H1 (cell line): ENCODE measurements around the gene GUCA2B. TPM values are rescaled to one million over a fixed set of nuclear protein-coding genes. Genes with fewer than 3 reads are reported as not detected.

Source experiments
- CTCF ChIA-PET: fragments of 300-600 bp; sonication (Branson Sonifier 250); formaldehyde crosslinking; loops from one replicate; lab custom pipeline; 2021; ENCODE audit not compliant: partially characterized antibody; lab: Charles Lee
- POLR2A ChIA-PET: fragments of 300-600 bp; sonication (Branson Sonifier 250); formaldehyde crosslinking; loops from one replicate; lab custom pipeline; 2021; ENCODE audit warnings: inconsistent platforms; ENCODE audit not compliant: partially characterized antibody; lab: Charles Lee
- DNase-seq, 2 experiments: peaks; one replicate each; pipeline versions ENCODE4 v3.0.0 to v3.0.0-alpha.2; 2010 to 2022; ENCODE audit warnings: low spot score in 2 of 2, low read depth in 1 of 2, mixed read lengths in 1 of 2
- FAIRE-seq: peaks from 2 replicates; lab custom pipeline; 2011; peaks lifted over from hg19 to GRCh38; lab: Jason Lieb, UNC
- H2AFZ ChIP-seq: 2 replicates; pipeline ENCODE4 v1.8.1; 2012; ENCODE audit warnings: low read length, inconsistent platforms
- H2AK5ac ChIP-seq: 2 replicates; pipeline ENCODE4 v1.6.1; 2013; ENCODE audit warnings: low read depth, low read length
- H2BK120ac ChIP-seq: replicated peaks from 2 replicates; pipeline ENCODE3; 2013; ENCODE audit warnings: low read depth, low read length, inconsistent platforms
- H2BK12ac ChIP-seq: 2 replicates; pipeline ENCODE4 v1.6.1; 2013; ENCODE audit warnings: low read depth, low read length
- H2BK15ac ChIP-seq: 2 replicates; pipeline ENCODE4 v1.6.1; 2013; ENCODE audit warnings: low read length
- H2BK20ac ChIP-seq: 2 replicates; pipeline ENCODE4 v1.6.1; 2013; ENCODE audit warnings: low read length
- H2BK5ac ChIP-seq: 2 replicates; pipeline ENCODE4 v1.6.1; 2013; ENCODE audit warnings: low read depth, low read length
- H3K14ac ChIP-seq: 2 replicates; pipeline ENCODE4 v1.6.1; 2013; ENCODE audit warnings: inconsistent platforms; ENCODE audit not compliant: insufficient read length
- H3K18ac ChIP-seq: 2 replicates; pipeline ENCODE4 v1.6.1; 2013; ENCODE audit warnings: low read length; ENCODE audit errors: extremely low read depth
- H3K23ac ChIP-seq: 2 replicates; pipeline ENCODE4 v1.6.1; 2013; ENCODE audit warnings: inconsistent platforms; ENCODE audit not compliant: insufficient read length
- H3K23me2 ChIP-seq: 2 replicates; pipeline ENCODE4 v1.6.1; 2013; ENCODE audit warnings: low read depth, low read length
- H3K27ac ChIP-seq: 2 replicates; pipeline ENCODE4 v1.6.1; 2011; ENCODE audit warnings: low read depth, low read length, inconsistent platforms
- H3K27me3 ChIP-seq, 4 experiments: replicated peaks in 1 of 4; 1 replicate in 1 of 4; 2 replicates in 3 of 4; pipeline versions ENCODE4 v1.6.1 to v1.8.1; 2011 to 2013; ENCODE audit warnings: low read length in 3 of 4, mild to moderate bottlenecking in 3 of 4, inconsistent platforms in 2 of 4, mixed read lengths in 2 of 4, moderate library complexity in 1 of 4; ENCODE audit not compliant: control insufficient read depth in 3 of 4, insufficient read depth in 3 of 4; ENCODE audit errors: extremely low read depth in 1 of 4
- H3K36me3 ChIP-seq, 4 experiments: 2 replicates each; pipeline versions ENCODE4 v1.6.1 to v1.8.1; 2011 to 2013; ENCODE audit warnings: mild to moderate bottlenecking in 4 of 4, low read length in 3 of 4, moderate library complexity in 2 of 4, control low read depth in 1 of 4, inconsistent platforms in 1 of 4; ENCODE audit not compliant: insufficient read depth in 4 of 4, control insufficient read depth in 2 of 4
- H3K4ac ChIP-seq: replicated peaks from 2 replicates; pipeline ENCODE3; 2013; ENCODE audit warnings: low read length, low read depth, mixed read lengths, inconsistent platforms; ENCODE audit not compliant: insufficient read length
- H3K4me1 ChIP-seq, 4 experiments: replicated peaks in 1 of 4; 1 replicate in 1 of 4; 2 replicates in 3 of 4; pipeline versions ENCODE4 v1.6.1 to v1.8.1; 2011 to 2013; ENCODE audit warnings: low read length in 3 of 4, inconsistent platforms in 2 of 4, mixed read lengths in 1 of 4; ENCODE audit not compliant: insufficient read depth in 4 of 4, control insufficient read depth in 3 of 4
- H3K4me2 ChIP-seq, 2 experiments: 2 replicates each; pipeline versions ENCODE4 v1.6.1 to v1.8.1; 2011 to 2013; ENCODE audit warnings: low read depth in 2 of 2, low read length in 2 of 2, control low read depth in 1 of 2, inconsistent platforms in 1 of 2, mild to moderate bottlenecking in 1 of 2; ENCODE audit not compliant: insufficient read depth in 1 of 2
- H3K4me3 ChIP-seq, 4 experiments: fragments of 200-600, 300-600 bp in 1 of 4; sonication (generic), shearing (Covaris generic), sonication (Bioruptor Twin) in 1 of 4; 2 replicates each; pipeline versions ENCODE4 v1.5.1 to v1.8.1; 2011 to 2016; ENCODE audit warnings: low read length in 4 of 4, low read depth in 3 of 4, control low read depth in 2 of 4, inconsistent platforms in 2 of 4, mild to moderate bottlenecking in 2 of 4, mixed read lengths in 1 of 4, moderate library complexity in 1 of 4; ENCODE audit not compliant: insufficient read depth in 2 of 4; ENCODE audit errors: extremely low read depth in 1 of 4
- H3K56ac ChIP-seq: replicated peaks from 2 replicates; pipeline ENCODE3; 2013; ENCODE audit warnings: low read depth, mild to moderate bottlenecking, mixed read lengths, low read length, inconsistent platforms; ENCODE audit not compliant: insufficient read length
- H3K79me1 ChIP-seq: 2 replicates; pipeline ENCODE4 v1.6.1; 2013; ENCODE audit warnings: low read depth, low read length, control low read depth
- H3K79me2 ChIP-seq, 2 experiments: 2 replicates each; pipeline versions ENCODE4 v1.6.1 to v1.8.1; 2012 to 2013; ENCODE audit warnings: low read length in 2 of 2, mild to moderate bottlenecking in 2 of 2, inconsistent platforms in 1 of 2; ENCODE audit not compliant: insufficient read depth in 2 of 2, control insufficient read depth in 1 of 2
- H3K9ac ChIP-seq, 4 experiments: replicated peaks in 1 of 4; 1 replicate in 1 of 4; 2 replicates in 3 of 4; pipeline versions ENCODE4 v1.6.1 to v1.8.1; 2011 to 2013; ENCODE audit warnings: low read depth in 3 of 4, low read length in 3 of 4, control low read depth in 2 of 4, mild to moderate bottlenecking in 2 of 4, moderate library complexity in 2 of 4, inconsistent platforms in 1 of 4; ENCODE audit errors: extremely low read depth in 1 of 4
- H3K9me3 ChIP-seq, 2 experiments: 2 replicates each; pipeline versions ENCODE4 v1.6.1 to v1.8.1; 2012 to 2013; ENCODE audit warnings: mild to moderate bottlenecking in 2 of 2, moderate library complexity in 2 of 2, control low read depth in 1 of 2, inconsistent platforms in 1 of 2, low read depth in 1 of 2, low read length in 1 of 2, mixed read lengths in 1 of 2; ENCODE audit not compliant: insufficient read depth in 2 of 2
- H4K20me1 ChIP-seq, 2 experiments: replicated peaks in 1 of 2; 2 replicates each; pipeline versions ENCODE3 to v1.8.1; 2011 to 2013; ENCODE audit warnings: inconsistent platforms in 2 of 2, low read length in 2 of 2, mild to moderate bottlenecking in 1 of 2; ENCODE audit not compliant: insufficient read depth in 2 of 2, control insufficient read depth in 1 of 2
- H4K5ac ChIP-seq: 2 replicates; pipeline ENCODE4 v1.6.1; 2013; ENCODE audit warnings: low read length, low read depth, mixed read lengths, inconsistent platforms; ENCODE audit not compliant: insufficient read length
- H4K8ac ChIP-seq: 2 replicates; pipeline ENCODE4 v1.8.0; 2013; ENCODE audit warnings: mild to moderate bottlenecking, moderate library complexity, low read length, inconsistent platforms; ENCODE audit not compliant: insufficient read depth; ENCODE audit errors: extremely low read depth
- H4K91ac ChIP-seq: replicated peaks from 2 replicates; pipeline ENCODE3; 2013; ENCODE audit warnings: low read length, mixed read lengths, inconsistent platforms; ENCODE audit not compliant: insufficient read length
- CHD1 ChIP-seq: IDR thresholded peaks from 2 replicates; pipeline ENCODE4 v1.6.1; 2012; ENCODE audit warnings: low read depth, low read length, improper control_type of control experiment
- CTBP2 ChIP-seq: IDR thresholded peaks from 2 replicates; pipeline ENCODE4 v1.7.0; 2011; ENCODE audit warnings: borderline replicate concordance, mild to moderate bottlenecking, moderate library complexity, mixed read lengths, low read length; ENCODE audit not compliant: insufficient read depth, insufficient read length
- EZH2 ChIP-seq: fragments of 200-600 bp; sonication (generic); IDR thresholded peaks from 2 replicates; pipeline ENCODE4 v1.7.1; 2012; ENCODE audit warnings: low read depth, mild to moderate bottlenecking, moderate library complexity, low read length, inconsistent platforms; ENCODE audit not compliant: severe bottlenecking
- GABPA ChIP-seq: IDR thresholded peaks from 2 replicates; pipeline ENCODE4 v1.6.1; 2011; ENCODE audit warnings: mild to moderate bottlenecking, low read length, moderate library complexity, borderline replicate concordance; ENCODE audit not compliant: insufficient read depth
- KDM1A ChIP-seq: fragments of 200-600, 300-600 bp; sonication (generic); IDR thresholded peaks from 2 replicates; pipeline ENCODE4 v1.7.1; 2016; ENCODE audit warnings: mild to moderate bottlenecking, low read length, borderline replicate concordance
- KDM5A ChIP-seq: fragments of 200-600 bp; IDR thresholded peaks from 2 replicates; pipeline ENCODE4 v1.7.1; 2012; ENCODE audit warnings: mild to moderate bottlenecking, low read length, inconsistent platforms, mixed read lengths
- NANOG ChIP-seq: IDR thresholded peaks from 2 replicates; pipeline ENCODE4 v1.6.1; 2011; ENCODE audit warnings: low read length, low read depth, mild to moderate bottlenecking, inconsistent platforms; ENCODE audit not compliant: insufficient read depth, poor library complexity, severe bottlenecking
- POLR2AphosphoS5 ChIP-seq: IDR thresholded peaks from 2 replicates; pipeline ENCODE4 v1.6.1; 2011; ENCODE audit warnings: low read depth, low read length
- RXRA ChIP-seq: IDR thresholded peaks from 2 replicates; pipeline ENCODE4 v1.6.1; 2011; ENCODE audit warnings: low read depth, mild to moderate bottlenecking, low read length, moderate library complexity; ENCODE audit not compliant: insufficient read depth
- SIN3A ChIP-seq, 2 experiments: IDR thresholded peaks in 1 of 2; conservative IDR thresholded peaks in 1 of 2; 2 replicates each; pipeline ENCODE4 v1.6.1; 2011 to 2012; ENCODE audit warnings: low read length in 2 of 2, improper control_type of control experiment in 1 of 2, low read depth in 1 of 2, mild to moderate bottlenecking in 1 of 2
- SIRT6 ChIP-seq: IDR thresholded peaks from one replicate; pipeline ENCODE4 v1.7.1; 2012; ENCODE audit warnings: low read length, inconsistent platforms
- SP2 ChIP-seq: IDR thresholded peaks from 2 replicates; pipeline ENCODE4 v1.6.1; 2012; ENCODE audit warnings: mild to moderate bottlenecking, low read length, inconsistent platforms
- SRF ChIP-seq: IDR thresholded peaks from 2 replicates; pipeline ENCODE4 v1.6.1; 2011; ENCODE audit warnings: mild to moderate bottlenecking, low read depth, low read length, moderate library complexity
- TCF12 ChIP-seq: IDR thresholded peaks from 2 replicates; pipeline ENCODE4 v1.6.1; 2011; ENCODE audit warnings: low read depth, mild to moderate bottlenecking, low read length
- YY1 ChIP-seq: IDR thresholded peaks from 2 replicates; pipeline ENCODE4 v1.6.1; 2011; ENCODE audit warnings: low read depth, mild to moderate bottlenecking, low read length
- WGBS, 2 experiments: shearing (Covaris generic) in 1 of 2; methylation state at CpG; one replicate each; pipeline versions ENCODE4 v1.1.6 to v1.1.7; 2013 to 2015; ENCODE audit warnings: low lambda C conversion rate in 2 of 2, mixed read lengths in 2 of 2, inconsistent platforms in 1 of 2, low coverage in 1 of 2, missing lambda C conversion rate in 1 of 2; ENCODE audit not compliant: insufficient replicate concordance in 2 of 2, insufficient coverage in 1 of 2, insufficient read length in 1 of 2; ENCODE audit errors: extremely low coverage in 1 of 2, missing lambda C conversion rate in 1 of 2; 5-methylcytosine and 5-hydroxymethylcytosine counted together
- polyA plus RNA-seq, 7 experiments: library from polyadenylated mRNA; depleted of rRNA in 3 of 7; stranded (reverse) in 5 of 7; unstranded in 2 of 7; fragments of >200 nt in 5 of 7; fragments of 200-250 nt in 2 of 7; gene quantifications; 1 replicate in 5 of 7; 2 replicates in 1 of 7; 4 replicates in 1 of 7; pipeline versions ENCODE4 v1.2.1 to v1.2.3, GENCODE V29; 2011 to 2013; ENCODE audit warnings: missing spikeins in 2 of 7, mixed read lengths in 2 of 7
- total RNA-seq: library from RNA; stranded (reverse); fragmentation: NEBNext Ultra II Directional; extraction: Animal tissue kit (Norgen Biotek cat#: 25700); gene quantifications from 2 replicates; pipeline ENCODE4 v1.2.1, GENCODE V29; 2021

The GUCA2B gene
- total and polyA plus RNA-seq, 2 of the 8 experiments (the other 6 are each of a cell fraction or from before 2014, with no cell fraction given), result not detected

DNA sequence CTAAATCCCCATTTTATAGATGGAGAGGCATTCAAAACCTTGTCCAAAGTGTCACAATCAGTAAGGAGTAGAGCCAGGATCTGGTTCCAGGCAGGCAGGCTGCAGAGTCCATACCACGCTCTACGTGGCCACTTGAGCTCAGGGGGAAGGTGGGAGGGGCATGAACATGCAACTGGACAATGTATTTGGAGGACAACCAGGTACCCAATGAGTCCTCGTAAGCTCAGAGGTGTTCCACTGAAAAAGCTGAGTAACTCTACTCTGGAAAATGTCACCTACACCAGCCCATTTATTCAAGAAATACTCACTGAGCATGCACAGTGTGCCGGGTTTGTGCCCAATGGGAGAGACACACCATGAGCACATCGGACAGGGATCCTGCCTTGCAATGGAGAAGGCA lies 11.2 kb upstream of the GUCA2B start:
- no peak overlapping the region for H4K8ac ChIP-seq
- H2BK12ac ChIP-seq, result no peak overlapping the region
- no peak overlapping the region for H3K18ac ChIP-seq
- no peak overlapping the region for H3K14ac ChIP-seq
- no peak overlapping the region for H2BK15ac ChIP-seq
- H3K9ac ChIP-seq, result no peak overlapping the region
- no peaks in the 10 kb centered on the region; the same call in 1 of the 2 replicates for H3K23me2 ChIP-seq
- peaks cover 0 to 2% of the 10 kb centered on the region in 2 experiments for H4K20me1 ChIP-seq
- H3K4me2 ChIP-seq, result no peak overlapping the region
- no peaks in the 10 kb centered on the region for H3K36me3 ChIP-seq
- H3K27me3 ChIP-seq, result no peaks in the 10 kb centered on the region; a peak in 2 of 7 replicates
- no peak overlapping the region for H2BK5ac ChIP-seq
- H3K27ac ChIP-seq, result no peak overlapping the region
- no peaks in the 10 kb centered on the region for H3K79me2 ChIP-seq
- H2BK20ac ChIP-seq, result no peak overlapping the region
- no peak overlapping the region for H4K91ac ChIP-seq
- POLR2A ChIA-PET, result interaction anchor here (1.4 kb wide), 1 partner anchor 32 kb away, joined by 3 read pairs; no protein-coding TSS in a partner anchor
- H3K4me1 ChIP-seq, result peaks cover 0 to 2% (median 0%) of the 10 kb centered on the region in 4 experiments; a peak in 2 of 7 replicates
- H3K79me1 ChIP-seq, result no peaks in the 10 kb centered on the region
- no peak overlapping the region for H2BK120ac ChIP-seq
- H3K9me3 ChIP-seq, result no peaks in the 10 kb centered on the region
- H3K56ac ChIP-seq, result no peak overlapping the region
- TF ChIP-seq RXRA (no peak), KDM1A (no peak), EZH2 (no peak), YY1 (no peak), SIRT6 (no peak), SP2 (no peak), TCF12 (no peak), SIN3A (conservative IDR thresholded peaks at IDR 0.05 in 1 of 2, IDR thresholded peaks at IDR 0.05 in 1 of 2; ENCODE audit: low read depth in 1 of 2, low read length in 2 of 2) (no peak), KDM5A (no peak), GABPA (no peak), CTBP2 (no peak), SRF (no peak), NANOG (no peak), CHD1 (no peak), POLR2AphosphoS5 (no peak)
- CTCF ChIA-PET, result interaction anchor here (1.0 kb wide), 1 partner anchor 568 kb away, joined by 3 read pairs; no protein-coding TSS in a partner anchor
- FAIRE-seq (no peak), DNase-seq (no peak)
- H3K23ac ChIP-seq, result no peak overlapping the region
- H2AK5ac ChIP-seq, result no peak overlapping the region
- no peak overlapping the region for H3K4ac ChIP-seq
- H2AFZ ChIP-seq, result no peak overlapping the region
- H4K5ac ChIP-seq, result no peak overlapping the region
- no peak overlapping the region for H3K4me3 ChIP-seq
- 90% methylated on average over 5 of the region's 5 CpGs; no CpG with 5 or more reads in 1 of the 2 experiments for WGBS, 2 experiments
